MM.1S (cell line): Measurements from ENCODE around the gene SPNS2.

ENCODE experiments used
- DNase-seq: peaks from one replicate; pipeline ENCODE4 v3.0.0-alpha.2; 2015
- H2AFZ ChIP-seq: fragments of 300-600 bp; sonication (generic); 2 replicates; pipeline ENCODE4 v1.6.0; 2016; ENCODE audit warnings: antibody characterized with exemption, low read length
- H3F3A ChIP-seq: fragments of 300-600 bp; sonication (generic); 2 replicates; pipeline ENCODE4 v1.6.1; 2016; ENCODE audit warnings: mild to moderate bottlenecking, antibody characterized with exemption, low read length, moderate library complexity, mixed read lengths; ENCODE audit not compliant: insufficient read depth
- H3K27ac ChIP-seq: fragments of 300-600 bp; sonication (generic); 2 replicates; pipeline ENCODE4 v1.5.1; 2016; ENCODE audit warnings: mild to moderate bottlenecking, low read length
- H3K27me3 ChIP-seq: fragments of 300-600 bp; sonication (generic); replicated peaks from 2 replicates; pipeline ENCODE4 v1.6.0; 2016; ENCODE audit warnings: low read length; ENCODE audit not compliant: insufficient read depth
- H3K36me3 ChIP-seq: fragments of 300-600 bp; sonication (generic); replicated peaks from 2 replicates; pipeline ENCODE4 v1.6.1; 2016; ENCODE audit warnings: mild to moderate bottlenecking, low read length, mixed read lengths; ENCODE audit not compliant: insufficient read depth
- H3K4me1 ChIP-seq: fragments of 300-600 bp; sonication (generic); 2 replicates; pipeline ENCODE4 v1.6.1; 2016; ENCODE audit warnings: low read length, mixed read lengths
- H3K4me2 ChIP-seq: fragments of 300-600 bp; sonication (generic); 2 replicates; pipeline ENCODE4 v1.6.0; 2016; ENCODE audit warnings: low read depth, low read length
- H3K4me3 ChIP-seq: fragments of 300-600 bp; sonication (generic); 2 replicates; pipeline ENCODE4 v1.5.1; 2016; ENCODE audit warnings: low read length, mixed read lengths
- H3K79me2 ChIP-seq: fragments of 300-600 bp; sonication (generic); 2 replicates; pipeline ENCODE4 v1.6.1; 2016; ENCODE audit warnings: mixed run types, low read length, mixed read lengths
- H3K9ac ChIP-seq: fragments of 300-600 bp; sonication (generic); 2 replicates; pipeline ENCODE4 v1.6.1; 2016; ENCODE audit warnings: low read length, mixed read lengths
- H3K9me2 ChIP-seq: fragments of 300-600 bp; sonication (generic); replicated peaks from 2 replicates; pipeline ENCODE4 v1.6.1; 2016; ENCODE audit warnings: mild to moderate bottlenecking, low read length, mixed read lengths; ENCODE audit not compliant: insufficient read depth
- H3K9me3 ChIP-seq: fragments of 300-600 bp; sonication (generic); replicated peaks from 2 replicates; pipeline ENCODE4 v1.6.1; 2016; ENCODE audit warnings: mild to moderate bottlenecking, low read length, mixed read lengths; ENCODE audit not compliant: insufficient read depth
- H4K20me1 ChIP-seq: fragments of 300-600 bp; sonication (generic); 2 replicates; pipeline ENCODE4 v1.6.1; 2016; ENCODE audit warnings: mild to moderate bottlenecking, low read length, moderate library complexity, mixed read lengths; ENCODE audit not compliant: insufficient read depth
- CTCF ChIP-seq: fragments of 300-600 bp; sonication (generic); IDR thresholded peaks from 2 replicates; pipeline ENCODE4 v1.5.1; 2016; ENCODE audit warnings: antibody characterized with exemption, low read length, mixed read lengths
- EZH2 ChIP-seq: fragments of 300-600 bp; sonication (generic); optimal IDR thresholded peaks from 2 replicates; pipeline ENCODE3; 2017; ENCODE audit warnings: low read depth, mild to moderate bottlenecking, antibody characterized with exemption, low read length, mixed read lengths
- EZH2phosphoT487 ChIP-seq: fragments of 300-600 bp; sonication (generic); IDR thresholded peaks from 2 replicates; pipeline ENCODE4 v1.6.1; 2018; ENCODE audit warnings: antibody characterized with exemption, low read length

Gene SPNS2

GRCh38 chr17:4510618-4510941 lies 11.9 kb downstream of the SPNS2 start:
- Histone ChIP-seq H3K9me2 (no peaks in the 10 kb centered on the region), H2AFZ (no peak overlapping the region), H3K4me3 (no peak overlapping the region), H3K9me3 (no peaks in the 10 kb centered on the region), H3K4me1 (0 out of 2 replicates have a peak, but pooled peaks cover under 1% of the 10 kb centered on the region), H3K27me3 (no peaks in the 10 kb centered on the region), H4K20me1 (no peaks in the 10 kb centered on the region), H3K36me3 (no peaks in the 10 kb centered on the region), H3K4me2 (no peak overlapping the region), H3K27ac (no peak overlapping the region), H3F3A (no peaks in the 10 kb centered on the region), H3K9ac (no peak overlapping the region), H3K79me2 (0 out of 2 replicates have a peak, but pooled peaks cover 5% of the 10 kb centered on the region)
- TF ChIP-seq EZH2, result no peak
- TF ChIP-seq CTCF, result no peak
- TF ChIP-seq EZH2phosphoT487, result no peak
- no peak for DNase-seq

GRCh38 chr17:4511199-4511932 lies 12.7 kb downstream of the SPNS2 start:
- H4K20me1 ChIP-seq, result no peaks in the 10 kb centered on the region
- no peaks in the 10 kb centered on the region for H3K9me2 ChIP-seq
- no peak overlapping the region for H3K4me2 ChIP-seq
- H3K9me3 ChIP-seq, result no peaks in the 10 kb centered on the region
- no peak overlapping the region for H3K27ac ChIP-seq
- TF ChIP-seq CTCF, result no peak
- TF ChIP-seq EZH2phosphoT487, result no peak
- TF ChIP-seq EZH2, result no peak
- DNase-seq, result no peak
- H3K4me1 ChIP-seq, result no peaks in the 10 kb centered on the region
- no peaks in the 10 kb centered on the region for H3K36me3 ChIP-seq
- H3K9ac ChIP-seq, result no peak overlapping the region
- no peak overlapping the region for H2AFZ ChIP-seq
- H3K79me2 ChIP-seq, result 0 out of 2 replicates have a peak, but pooled peaks cover under 1% of the 10 kb centered on the region
- no peak overlapping the region for H3K4me3 ChIP-seq
- no peaks in the 10 kb centered on the region for H3K27me3 ChIP-seq
- H3F3A ChIP-seq, result no peaks in the 10 kb centered on the region

GRCh38 chr17:4512156-4513112 lies 13.8 kb downstream of the SPNS2 start:
- Histone ChIP-seq H3K27me3 (no peaks in the 10 kb centered on the region), H3F3A (no peaks in the 10 kb centered on the region), H3K4me1 (no peaks in the 10 kb centered on the region), H3K79me2 (no peaks in the 10 kb centered on the region), H3K27ac (no peak overlapping the region), H3K4me3 (no peak overlapping the region), H3K36me3 (no peaks in the 10 kb centered on the region), H3K4me2 (no peak overlapping the region), H3K9me2 (no peaks in the 10 kb centered on the region), H3K9me3 (no peaks in the 10 kb centered on the region), H3K9ac (no peak overlapping the region), H2AFZ (no peak overlapping the region), H4K20me1 (no peaks in the 10 kb centered on the region)
- TF ChIP-seq CTCF (no peak), EZH2phosphoT487 (no peak), EZH2 (no peak)
- DNase-seq, result no peak
